HG02884 (cell line): ENCODE data around the gene KIF1A.

Source experiments
- ATAC-seq: cut with Tn5 transposase; IDR thresholded peaks from one replicate; pipeline ENCODE4 v1.9.1; 2021; ENCODE audit warnings: mild to moderate bottlenecking, moderate library complexity; ENCODE audit not compliant: unreplicated experiment

Gene KIF1A

GRCh38 chr2:240723851-240724250 lies 96.2 kb downstream of the KIF1A start:
- no peak for ATAC-seq

GRCh38 chr2:240722796-240723735 lies 97.0 kb downstream of the KIF1A start:
- no peak for ATAC-seq

DNA sequence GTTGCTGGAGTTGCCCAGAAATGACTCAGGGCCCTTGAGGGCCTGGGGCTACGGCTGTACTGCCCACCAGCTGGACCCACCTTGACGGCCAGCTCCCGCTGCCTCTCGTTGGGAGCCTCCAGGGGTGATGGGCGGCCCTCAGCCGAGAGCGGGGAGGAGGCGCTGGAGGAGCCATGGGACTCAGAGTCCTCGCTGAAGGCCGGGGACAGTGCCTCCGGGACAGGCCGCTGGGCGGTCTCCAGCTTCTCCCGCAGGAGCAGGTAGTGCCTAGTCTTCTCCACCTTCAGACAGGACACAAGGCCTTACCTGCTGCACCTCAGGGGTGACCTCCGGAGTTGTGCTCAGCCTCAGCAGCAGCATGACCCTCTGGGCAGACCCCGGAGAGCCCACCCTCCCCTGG lies 97.6 kb downstream of the KIF1A start:
- ATAC-seq: no peak

DNA sequence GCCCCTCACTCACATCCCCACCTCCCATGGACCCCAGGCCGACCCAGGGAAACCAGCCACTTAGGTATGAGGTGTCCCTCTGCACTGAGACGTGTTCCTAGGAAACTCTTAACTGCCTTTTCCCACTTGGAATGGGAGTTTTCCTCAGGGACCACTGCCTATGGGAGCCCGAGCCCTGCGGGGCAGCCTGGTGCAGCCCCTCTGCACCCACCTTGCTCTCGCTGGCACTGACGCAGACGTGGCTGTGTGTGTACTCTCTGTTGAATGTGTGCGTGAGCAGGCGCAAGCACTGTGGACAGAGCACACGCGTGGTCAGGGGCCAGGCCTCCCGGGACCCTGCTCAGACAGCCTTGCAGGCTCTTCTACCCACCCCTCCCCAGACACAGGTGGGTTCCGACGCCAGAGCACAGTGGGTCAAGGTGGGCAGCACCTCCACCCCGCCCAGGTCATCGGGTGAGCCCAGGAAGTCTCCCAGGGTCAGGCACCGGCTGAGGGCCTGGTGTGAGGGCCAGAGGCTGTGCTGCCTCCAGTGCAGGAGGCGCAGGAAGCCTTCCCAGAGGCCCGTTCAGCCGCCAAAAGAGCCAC lies 98.3 kb downstream of the KIF1A start:
- no peak for ATAC-seq

GRCh38 chr2:240720686-240721595 lies 99.1 kb downstream of the KIF1A start:
- no peak for ATAC-seq

- no peak for ATAC-seq
Measured at GRCh38 chr2:240719676-240720545, 100.1 kb downstream of the KIF1A start.

- ATAC-seq: no peak
Measured at GRCh38 chr2:240718896-240719490, 101.0 kb downstream of the KIF1A start.

DNA sequence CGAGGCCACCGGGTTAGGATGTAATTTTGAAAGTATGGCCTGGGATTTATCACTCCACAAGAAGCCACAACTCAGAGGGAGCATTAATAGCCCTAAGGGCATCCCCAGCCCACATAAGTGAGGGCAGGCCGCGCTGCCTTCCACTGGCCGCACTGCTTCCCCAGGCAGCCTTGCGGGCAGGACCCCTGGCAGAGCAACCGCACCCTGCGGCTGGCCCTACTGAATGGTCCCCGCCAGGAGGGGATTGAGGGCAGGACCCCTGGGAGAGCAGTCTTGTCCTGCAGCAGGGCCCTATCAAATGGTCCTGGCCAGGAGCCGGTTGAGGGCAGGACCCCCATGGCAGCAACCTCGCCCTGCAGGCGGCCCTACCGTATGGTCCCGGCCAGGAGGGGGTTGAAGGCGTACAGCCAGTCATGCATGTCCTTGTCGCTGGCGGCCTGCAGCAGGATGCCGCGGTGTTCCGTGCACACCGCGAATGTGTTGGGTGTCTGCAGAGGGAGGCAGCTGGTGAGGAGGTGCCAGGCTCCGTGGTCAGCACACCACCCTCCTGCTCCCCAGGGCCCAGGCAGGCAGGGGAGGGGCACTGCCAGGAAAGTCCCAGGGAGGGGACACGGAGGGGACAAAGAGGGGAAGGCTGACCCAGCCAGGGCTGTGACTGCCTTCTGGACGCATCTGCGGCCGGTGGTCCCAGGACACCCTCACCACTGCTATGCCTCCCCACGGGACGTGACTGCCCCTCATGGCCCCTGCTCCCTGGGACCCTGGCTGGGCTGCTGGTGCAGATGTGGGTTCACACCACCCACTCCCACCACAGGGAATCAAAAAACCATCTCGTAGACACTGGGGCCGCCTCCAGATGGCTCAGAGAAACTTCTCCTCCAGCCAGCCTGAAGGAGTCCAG lies 102.1 kb downstream of the KIF1A start:
- no peak for ATAC-seq

GRCh38 chr2:240717181-240717641 lies 102.8 kb downstream of the KIF1A start:
- ATAC-seq: no peak

- ATAC-seq: no peak
Measured at GRCh38 chr2:240716130-240716798, 103.8 kb downstream of the KIF1A start.

DNA sequence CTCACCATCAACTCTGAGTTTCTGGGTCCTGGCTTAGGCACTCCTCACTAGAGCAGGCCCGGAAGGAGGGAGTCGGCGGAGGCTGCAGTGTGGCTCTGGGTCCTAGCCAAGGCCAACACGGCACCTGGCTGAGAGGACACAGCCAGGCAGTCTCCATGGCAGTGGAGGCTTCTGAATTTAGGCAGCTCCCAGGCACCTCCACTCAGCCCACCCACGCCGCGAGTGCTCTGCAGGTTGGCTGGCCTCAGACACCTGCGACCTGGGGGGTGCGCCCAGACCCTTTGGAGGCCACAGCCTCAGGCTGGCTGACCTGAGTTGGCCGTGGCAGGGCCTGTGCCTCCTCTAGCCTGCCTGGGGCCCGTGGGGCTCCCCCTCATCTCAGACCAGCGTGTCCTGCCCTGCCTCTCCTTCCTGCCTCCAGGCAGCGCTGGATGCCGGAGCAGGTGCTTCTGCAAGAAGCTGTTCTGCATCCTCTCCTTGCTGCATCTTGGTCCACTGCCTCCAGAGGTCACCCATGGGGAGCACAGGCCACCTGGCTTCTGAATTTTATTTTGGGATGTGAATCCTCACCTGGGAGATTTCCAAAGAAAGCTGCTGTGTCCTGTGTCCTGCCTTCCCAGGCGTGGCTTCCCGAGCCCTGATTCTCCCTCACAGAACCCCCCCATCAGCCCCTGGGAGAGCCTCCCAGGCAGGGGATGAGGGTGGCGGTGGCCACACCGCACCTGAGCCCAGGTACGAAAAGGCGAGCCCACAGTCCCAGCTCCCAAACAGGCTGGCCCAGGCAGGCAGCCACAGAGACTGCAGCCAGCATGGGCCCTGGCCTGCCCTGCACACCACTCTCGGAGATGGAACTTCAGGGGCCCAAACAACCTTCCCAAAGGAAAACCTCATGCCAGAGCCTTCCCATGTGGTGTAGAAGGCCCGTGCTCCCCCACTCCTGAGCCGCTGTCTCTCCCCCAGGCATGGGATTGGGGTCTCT lies 105.0 kb downstream of the KIF1A start:
- no peak for ATAC-seq

DNA sequence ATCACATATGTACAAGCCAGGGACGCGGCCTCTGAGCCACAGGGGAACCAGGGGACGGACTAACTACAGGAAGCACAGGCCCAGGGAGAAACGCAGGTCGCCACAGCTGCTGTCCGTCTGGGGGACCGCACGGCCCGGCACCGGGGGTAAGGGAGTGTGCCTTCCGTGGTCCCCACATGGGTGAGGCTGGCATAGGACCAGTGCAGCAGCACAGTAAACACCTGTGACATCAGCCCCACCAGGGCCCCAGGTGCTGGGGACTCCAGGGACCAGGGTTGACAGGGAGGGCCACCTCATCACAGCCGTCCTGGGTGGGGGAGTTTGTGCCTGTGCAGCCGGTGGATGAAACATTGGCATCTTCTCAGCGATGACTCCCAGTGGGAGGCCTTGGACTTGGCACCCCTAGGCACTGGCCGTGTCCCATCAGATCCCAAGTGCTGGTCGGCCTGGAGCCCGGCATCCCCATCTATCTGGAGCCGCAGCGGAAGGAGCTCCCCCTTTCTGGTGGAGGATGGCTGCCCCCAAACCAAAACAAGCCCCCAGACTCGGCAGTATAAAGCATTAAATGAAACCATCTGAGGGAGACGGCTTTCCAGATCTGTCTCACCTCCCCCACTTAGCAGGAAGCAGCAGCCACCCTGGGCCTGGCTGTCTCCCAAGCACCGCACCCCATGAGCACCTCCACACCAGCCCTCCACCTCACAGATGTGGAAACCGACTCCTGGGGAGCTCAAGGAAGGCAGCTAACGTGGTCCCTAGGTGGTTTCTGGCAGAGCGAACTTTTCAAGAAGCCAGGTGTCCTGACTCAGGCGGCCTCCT lies 105.9 kb downstream of the KIF1A start:
- ATAC-seq: no peak

- no peak for ATAC-seq
Measured at GRCh38 chr2:240713071-240713927, 106.7 kb downstream of the KIF1A start.

GRCh38 chr2:240712121-240712520 lies 107.9 kb downstream of the KIF1A start:
- no peak for ATAC-seq

- no peak for ATAC-seq
Measured at GRCh38 chr2:240711701-240712100, 108.3 kb downstream of the KIF1A start.
